Measurements from ENCODE around the gene CEMIP2.

- no peak for TF ChIP-seq CTCF (IDR thresholded peaks at IDR 0.05)
- no peak for TF ChIP-seq POLR2A (IDR thresholded peaks at IDR 0.05)
- no peak for TF ChIP-seq POLR2AphosphoS5 (IDR thresholded peaks at IDR 0.05)
- no peak for TF ChIP-seq EP300 (IDR thresholded peaks at IDR 0.05)
Observed at GRCh38 chr9:71652480-71652879, 115.8 kb downstream of the CEMIP2 start.
